Spleen (tissue), 7 donors: ENCODE results near the gene PREP.

ENCODE experiments used
- CTCF ChIP-seq, 11 experiments: fragments of 200-600 bp in 7 of 11; fragments of 450-650 bp in 4 of 11; sonication (generic) in 4 of 11; IDR thresholded peaks in 8 of 11; conservative IDR thresholded peaks in 3 of 11; 1 replicate in 7 of 11; 2 replicates in 4 of 11; pipeline versions ENCODE4 v1.4.0 to v1.8.0; 2016 to 2021; ENCODE audit warnings: antibody characterized with exemption in 11 of 11, inconsistent platforms in 4 of 11, mild to moderate bottlenecking in 1 of 11
- POLR2AphosphoS5 ChIP-seq, 3 donors: sonication (generic); formaldehyde crosslinking; IDR thresholded peaks; one replicate each; pipeline ENCODE4 v1.5.1; 2017; ENCODE audit warnings: antibody characterized with exemption in 3 of 3
- donor health status: DM: no; HTN: no; CAD: no; lungs with moderate emphysema.
- donor health status: DM: no; HTN: no; CAD: no.
- donor health status: DM: no; HTN: no; CAD: no.

- TF ChIP-seq CTCF (IDR thresholded peaks at IDR 0.05 in 8 of 11, conservative IDR thresholded peaks at IDR 0.05 in 3 of 11) (no peak), POLR2AphosphoS5 (IDR thresholded peaks at IDR 0.05) (no peak)
These were observed 568 bp downstream of the PREP start for GRCh38 chr6:105402090-105402938.
